GM21515 (cell line): Measurements from ENCODE around the gene PCLAF.
A peak's percentile ranks its signal among the peaks of the same experiment; 100 is the strongest.
"Not testable (repeated sequence)": the region's sequence is repeated elsewhere in the genome, so short reads cannot be mapped to it uniquely, and the experiment has no call there.

Experiments
- ATAC-seq: cut with Tn5 transposase; IDR thresholded peaks from one replicate; pipeline ENCODE4 v1.9.1; 2021; ENCODE audit not compliant: unreplicated experiment

The PCLAF gene, protein sequence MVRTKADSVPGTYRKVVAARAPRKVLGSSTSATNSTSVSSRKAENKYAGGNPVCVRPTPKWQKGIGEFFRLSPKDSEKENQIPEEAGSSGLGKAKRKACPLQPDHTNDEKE

DNA sequence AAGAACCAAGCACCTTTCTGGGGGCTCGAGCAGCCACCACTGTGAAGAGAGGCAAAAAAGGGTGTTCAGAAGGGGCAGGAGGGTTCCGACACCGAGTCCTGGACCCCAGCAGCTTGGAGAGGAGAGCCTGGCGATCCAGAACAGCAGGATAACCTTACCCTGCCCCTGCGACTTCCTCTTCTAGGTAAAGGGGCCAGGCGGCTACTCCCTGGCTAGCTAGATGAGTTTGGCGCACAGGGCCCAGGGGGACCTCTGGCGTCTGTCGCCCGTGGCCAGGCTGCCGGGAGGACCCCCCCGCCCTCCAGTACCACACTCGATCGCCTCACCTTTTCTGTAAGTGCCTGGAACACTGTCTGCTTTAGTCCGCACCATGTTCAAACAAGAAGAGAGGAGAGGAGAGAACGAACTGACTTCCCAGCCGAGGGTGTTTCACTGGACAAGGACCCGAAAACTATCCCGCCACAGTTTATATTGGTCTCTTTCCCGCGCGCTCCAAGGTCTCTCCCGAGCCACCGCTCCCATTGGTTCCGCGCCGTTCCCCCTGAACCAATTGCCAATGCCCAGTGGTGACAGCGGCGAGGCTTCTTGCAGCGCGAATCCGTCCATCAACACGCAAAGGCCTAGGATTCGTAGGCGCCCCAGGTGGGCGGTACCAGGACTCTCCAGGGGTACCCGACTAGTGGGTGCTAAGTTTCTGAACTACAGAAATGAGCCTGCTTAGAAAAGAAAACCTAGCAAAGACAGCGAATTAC is at the start of gene PCLAF:
PCLAF (minus strand) TSS at position 442 of the 752 bp plus-strand sequence; CDS start at position 372, 70 bp downstream.
- ATAC-seq: peak; percentile 93

DNA sequence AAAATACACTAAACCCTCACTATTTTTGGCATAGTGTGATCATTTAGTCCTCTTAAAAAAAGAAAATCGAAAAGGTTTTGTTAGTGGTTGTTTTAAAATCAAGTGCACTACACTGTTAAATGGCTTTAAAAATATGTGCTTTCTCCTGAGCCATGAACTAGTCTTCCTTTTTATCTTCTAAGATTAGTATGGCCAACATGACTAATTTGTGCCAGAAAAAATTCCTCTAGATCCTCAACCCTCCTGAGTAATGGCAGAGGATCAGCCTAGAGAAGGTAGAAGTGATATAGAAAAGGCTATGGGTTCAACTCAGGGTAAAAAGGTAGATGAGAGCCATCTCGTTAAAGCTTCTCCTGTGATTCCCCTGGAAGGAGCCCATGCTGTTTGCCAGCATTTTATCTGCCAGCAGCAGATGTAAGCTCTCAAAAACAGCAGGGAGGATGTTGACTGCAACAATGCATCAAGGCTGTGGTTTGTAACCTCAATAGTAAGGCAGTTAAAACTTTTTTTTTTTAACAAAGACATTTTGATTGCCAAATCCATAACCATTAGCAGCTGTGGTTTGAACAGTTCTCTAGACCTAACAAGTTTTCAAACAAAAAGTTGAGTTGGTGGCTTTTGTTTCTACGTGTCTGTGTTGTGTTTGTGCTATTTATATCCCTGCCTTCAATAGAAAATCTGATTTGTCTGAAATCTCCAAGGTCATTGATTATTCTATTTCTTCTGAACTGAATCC is 48.9 kb upstream of the PCLAF start:
- no peak for ATAC-seq

DNA sequence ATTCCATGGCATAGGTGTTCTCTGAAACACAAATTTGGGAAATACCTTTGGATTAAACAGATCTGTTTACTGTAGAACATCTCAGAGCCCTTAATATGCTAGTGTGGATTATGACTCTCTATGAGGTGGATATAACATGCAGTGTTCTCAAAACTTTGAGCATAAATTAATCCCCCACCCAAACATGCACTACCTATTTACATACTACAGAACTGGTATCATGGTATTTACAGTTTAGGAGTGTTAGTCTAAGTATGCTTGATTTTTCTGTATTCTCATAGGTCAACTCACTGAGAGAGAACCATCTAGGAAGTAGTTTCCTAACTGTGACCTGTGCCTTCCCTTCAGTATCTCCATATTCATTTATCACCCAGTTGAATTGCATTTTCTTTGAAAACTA is 48.2 kb upstream of the PCLAF start:
- ATAC-seq: no peak

DNA sequence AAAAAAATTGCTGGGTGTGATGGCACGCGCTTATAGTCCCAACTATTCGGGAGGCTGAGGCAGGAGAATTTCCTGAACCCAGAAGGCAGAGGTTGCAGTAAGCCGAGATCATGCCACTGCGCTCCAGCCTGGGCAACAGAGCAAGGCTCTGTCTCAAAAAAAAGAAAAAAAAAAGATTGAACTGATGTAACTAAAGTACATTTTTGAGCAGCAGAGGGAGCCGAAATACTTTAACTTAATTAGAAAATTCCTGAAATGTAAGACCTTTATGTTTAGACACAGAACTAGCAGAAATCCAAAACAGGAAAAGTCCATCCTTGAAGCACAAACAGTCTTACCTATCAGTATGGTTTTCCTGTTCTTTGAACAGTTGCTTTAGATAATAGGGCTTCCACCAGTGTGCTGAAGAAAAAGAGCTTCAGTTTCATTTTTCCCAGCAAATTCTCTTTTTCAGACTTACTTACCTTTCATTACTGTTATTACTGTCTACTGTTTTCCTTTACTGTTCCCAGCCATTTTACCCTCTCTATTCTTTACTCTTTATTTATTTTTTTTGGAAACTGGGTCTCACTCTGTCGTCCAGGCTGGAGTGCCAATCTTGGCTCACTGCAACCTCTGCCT is 45.7 kb upstream of the PCLAF start:
- no peak for ATAC-seq

DNA sequence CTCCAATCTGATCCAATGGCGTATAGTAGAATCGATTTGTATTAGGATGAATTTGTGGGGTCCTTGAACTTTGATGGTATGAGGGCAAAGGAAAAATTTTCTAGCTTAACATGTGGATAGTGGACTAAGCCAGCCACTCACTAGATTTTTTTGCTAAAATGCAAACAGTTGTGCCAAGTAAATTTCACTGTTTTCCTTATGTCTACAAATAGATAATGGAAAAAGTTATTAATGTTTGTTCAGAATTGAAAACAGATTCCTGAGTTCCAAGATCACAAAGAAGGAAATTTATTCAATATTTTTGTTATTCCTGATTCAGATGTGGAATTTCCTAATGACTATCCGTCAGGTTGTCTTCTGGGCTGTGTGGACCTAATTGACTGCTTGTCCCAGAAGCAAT is 44.0 kb upstream of the PCLAF start:
- no peak for ATAC-seq

DNA sequence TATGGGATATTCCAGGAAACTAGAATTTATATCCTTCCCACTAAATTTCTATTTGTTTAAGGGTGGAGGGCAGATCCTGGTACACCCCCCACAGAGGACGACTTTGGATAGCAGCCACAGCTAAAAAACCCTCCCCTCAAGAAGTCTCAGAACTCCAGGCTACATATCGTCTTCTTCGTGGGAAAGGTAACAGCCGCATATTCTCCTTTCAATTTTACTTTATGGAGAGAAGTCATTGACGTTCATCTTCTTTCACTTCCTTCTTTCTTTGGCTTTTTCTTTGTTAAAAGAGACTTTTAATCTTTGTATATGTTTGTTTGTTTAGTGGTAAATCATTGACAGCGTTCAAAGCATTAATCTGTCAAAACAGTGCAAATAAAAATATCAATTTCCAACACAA is 42.7 kb upstream of the PCLAF start:
- ATAC-seq: no peak

DNA sequence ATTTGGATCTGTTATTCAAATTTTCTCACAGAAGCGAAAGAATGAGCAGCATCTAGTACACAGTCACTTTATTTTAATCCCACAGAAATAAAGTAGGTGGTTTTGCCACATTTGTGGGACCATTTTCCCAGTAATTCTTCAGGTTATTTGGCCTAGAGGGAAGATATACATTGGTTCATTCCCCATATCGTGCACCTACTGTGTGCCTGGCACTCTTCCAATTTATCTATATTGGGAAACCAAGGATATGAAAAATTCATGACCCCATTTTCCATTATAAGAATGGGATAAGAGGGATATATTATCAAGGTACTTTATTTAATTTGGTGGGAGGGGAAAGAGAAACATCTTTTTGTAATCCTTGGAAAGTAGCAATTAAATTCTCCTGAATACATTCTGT is 41.5 kb upstream of the PCLAF start:
- no peak for ATAC-seq

DNA sequence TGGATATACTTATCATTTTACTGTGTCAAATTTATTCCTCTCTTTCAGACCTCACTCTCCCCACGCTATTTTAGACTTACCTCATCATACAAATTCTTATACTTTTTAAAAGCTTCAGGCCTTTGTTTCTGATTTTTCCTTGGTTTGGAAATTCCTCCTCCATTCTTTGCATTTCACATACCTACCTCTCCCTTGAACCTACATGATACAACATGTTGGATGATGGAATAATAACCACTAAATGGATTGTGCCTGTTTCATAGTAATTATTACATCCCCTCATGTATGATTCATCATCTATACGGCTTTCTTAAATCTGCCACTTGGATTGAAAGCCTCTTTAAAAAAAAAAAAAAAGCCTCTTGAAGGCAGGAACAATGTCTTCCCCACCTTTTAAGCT is 31.0 kb upstream of the PCLAF start:
- ATAC-seq: no peak

DNA sequence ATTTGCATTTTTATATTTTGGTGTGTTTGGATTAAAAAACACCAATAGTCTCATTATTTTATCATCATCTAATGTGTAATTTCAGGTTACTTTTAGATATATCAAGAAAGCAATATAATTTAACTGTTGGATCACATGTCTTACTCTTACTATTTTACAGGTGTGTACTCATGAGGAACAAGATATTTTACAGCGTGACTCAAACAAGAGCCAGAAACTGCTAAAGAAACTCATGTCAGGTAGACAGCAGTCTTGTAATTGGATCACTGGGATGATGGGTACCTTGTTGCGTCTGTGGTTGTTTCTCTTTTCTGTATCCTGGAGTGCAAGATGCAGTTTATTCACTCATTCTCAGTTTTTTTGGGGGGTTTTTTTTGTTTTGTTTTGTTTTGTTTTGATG is 19.3 kb upstream of the PCLAF start:
- no peak for ATAC-seq

DNA sequence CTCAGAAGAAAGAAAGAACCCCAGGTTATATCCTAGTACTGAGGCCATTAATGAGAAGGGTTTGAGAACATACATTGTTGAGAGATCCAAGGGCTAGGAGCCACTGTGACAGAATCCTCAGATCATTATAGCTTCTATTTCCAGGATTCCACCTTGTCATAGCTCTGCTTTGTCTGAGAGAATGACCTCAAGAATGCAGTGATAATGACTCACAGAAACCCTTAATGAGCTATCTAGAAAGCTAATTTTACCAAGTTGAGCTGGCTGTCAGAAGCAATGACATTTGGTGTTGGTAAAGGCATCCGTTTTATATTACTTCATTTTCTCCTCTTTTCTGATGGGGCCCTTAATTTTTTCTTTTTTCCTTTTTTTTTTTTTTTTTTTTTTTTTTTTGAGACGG is 17.3 kb upstream of the PCLAF start:
- no peak for ATAC-seq

DNA sequence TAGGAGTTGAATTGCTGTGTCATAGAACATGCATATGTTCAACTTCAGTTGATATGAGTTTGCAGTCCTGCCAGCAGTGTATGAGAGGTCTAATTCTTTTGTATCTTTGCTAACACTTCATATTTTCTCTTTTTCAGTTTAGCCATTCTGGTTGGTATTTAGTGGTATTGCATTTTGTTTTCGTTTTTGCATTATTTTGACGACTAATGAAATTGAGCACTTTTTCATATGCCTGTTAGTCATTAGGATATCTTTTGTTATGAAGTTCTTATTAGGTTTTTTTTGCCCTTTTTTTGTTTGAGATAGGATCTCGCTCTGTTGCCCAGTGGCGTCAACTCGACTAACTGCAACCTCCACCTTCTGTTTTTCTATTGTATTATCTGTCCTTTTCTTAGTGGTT is 15.5 kb upstream of the PCLAF start:
- ATAC-seq: no peak

DNA sequence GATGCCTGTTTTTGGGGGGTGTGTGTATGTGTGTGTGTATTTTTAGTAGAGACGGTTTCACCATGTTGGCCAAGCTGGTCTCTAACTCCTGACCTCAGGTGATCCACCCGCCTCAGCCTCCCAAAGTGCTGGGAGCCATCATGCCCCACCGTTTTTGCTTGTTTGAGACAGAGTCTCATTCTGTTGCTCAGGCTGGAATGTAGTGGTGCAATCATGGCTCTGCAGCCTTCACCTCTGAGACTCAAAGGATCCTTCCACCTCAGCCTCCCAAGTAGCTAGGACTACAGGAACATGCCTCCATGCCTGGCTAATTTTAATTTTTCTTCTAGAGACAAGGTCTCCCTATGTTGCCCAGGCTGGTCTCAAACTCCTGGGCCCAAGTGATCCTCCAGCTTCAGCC is 11.2 kb upstream of the PCLAF start:
- not testable (repeated sequence) for ATAC-seq

DNA sequence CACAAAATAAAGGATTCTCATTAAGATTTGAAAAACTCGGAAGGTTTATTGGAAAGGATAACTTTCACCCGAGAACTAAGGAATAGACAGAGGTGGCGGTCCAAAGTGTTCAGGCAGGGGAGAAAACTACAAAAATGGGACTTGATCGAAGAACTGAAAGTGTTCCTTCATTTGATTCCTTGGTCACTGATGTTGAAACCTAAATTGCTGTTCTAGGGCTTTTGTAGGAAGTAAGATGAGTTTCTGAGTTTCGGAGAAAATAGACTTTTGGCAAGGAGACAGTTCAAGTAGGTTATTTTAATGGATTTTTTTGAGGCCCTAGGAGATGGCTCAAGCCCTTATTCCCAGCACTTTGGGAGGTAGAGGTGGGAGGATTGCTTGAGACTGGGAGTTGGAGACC is 7.8 kb upstream of the PCLAF start:
- ATAC-seq: no peak

DNA sequence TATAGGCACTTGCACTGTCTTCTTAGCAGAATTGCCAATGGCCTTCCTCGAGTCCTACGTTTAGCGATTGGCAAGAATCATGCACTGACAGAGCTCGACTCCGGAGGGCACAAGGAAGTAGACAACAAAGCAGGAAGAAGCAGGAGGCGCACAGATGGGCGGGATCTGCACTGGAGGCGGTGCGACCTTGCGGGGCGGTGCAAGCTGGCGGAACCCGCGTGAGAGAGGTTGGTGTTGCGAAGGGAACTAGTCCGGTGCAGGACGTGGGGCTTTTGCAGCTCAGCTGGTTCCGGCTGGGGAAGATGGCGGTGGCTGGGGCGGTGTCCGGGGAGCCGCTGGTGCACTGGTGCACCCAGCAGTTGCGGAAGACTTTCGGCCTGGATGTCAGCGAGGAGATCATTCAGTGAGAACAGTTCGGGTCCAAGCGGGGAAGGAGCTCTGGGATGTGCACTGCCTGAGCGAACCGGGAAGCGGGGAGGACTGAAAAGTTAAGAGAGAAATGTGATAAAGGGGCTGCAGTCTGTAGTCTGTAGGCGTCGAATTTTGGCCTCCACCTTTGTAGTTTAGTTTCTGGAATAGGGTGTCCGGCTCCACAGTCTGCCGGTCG is 6.4 kb upstream of the PCLAF start, which contains the start of gene TRIP4:
TRIP4 (plus strand) TSS at position 275 of the 607 bp plus-strand sequence; CDS start at position 303, 28 bp downstream.
- peak; percentile 94 for ATAC-seq

DNA sequence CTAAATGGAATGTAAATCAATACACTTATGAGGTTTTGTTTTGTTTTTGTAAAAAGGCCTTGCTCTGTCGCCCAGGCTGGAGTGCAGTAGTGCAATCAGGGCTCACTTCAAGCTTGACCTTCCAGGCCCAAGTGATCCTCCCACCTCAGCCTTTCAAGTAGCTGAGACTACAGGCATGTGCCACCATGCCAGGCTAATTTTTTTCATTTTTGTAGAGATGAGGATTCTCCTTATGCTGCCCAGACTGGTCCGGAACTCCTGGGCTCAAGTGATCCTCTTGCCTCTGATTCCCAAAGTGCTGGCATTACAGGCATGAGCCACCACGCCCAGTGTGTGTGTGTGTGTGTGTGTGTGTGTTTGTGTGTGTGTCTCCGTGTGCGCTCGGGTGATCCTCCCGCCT is 5.0 kb upstream of the PCLAF start:
- ATAC-seq: no peak

DNA sequence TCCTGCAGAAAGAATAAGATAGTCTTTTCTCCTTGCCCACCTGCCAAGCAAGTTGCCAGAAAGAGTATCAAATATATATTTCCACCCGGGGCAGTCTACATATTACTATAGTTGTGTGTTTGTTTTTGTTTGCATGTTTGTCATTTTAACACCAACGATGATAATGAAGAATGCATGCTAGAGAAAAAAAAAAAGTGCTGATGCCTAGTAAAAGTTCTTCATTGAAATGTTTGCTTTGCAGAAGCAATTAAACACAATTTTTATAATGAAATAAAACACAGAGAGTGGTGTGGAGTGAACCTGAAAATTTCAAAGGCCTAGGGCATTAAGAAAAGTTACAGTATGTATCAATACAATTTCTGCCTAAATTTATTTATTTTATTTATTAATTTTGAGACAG is 2.5 kb upstream of the PCLAF start:
- no peak for ATAC-seq

DNA sequence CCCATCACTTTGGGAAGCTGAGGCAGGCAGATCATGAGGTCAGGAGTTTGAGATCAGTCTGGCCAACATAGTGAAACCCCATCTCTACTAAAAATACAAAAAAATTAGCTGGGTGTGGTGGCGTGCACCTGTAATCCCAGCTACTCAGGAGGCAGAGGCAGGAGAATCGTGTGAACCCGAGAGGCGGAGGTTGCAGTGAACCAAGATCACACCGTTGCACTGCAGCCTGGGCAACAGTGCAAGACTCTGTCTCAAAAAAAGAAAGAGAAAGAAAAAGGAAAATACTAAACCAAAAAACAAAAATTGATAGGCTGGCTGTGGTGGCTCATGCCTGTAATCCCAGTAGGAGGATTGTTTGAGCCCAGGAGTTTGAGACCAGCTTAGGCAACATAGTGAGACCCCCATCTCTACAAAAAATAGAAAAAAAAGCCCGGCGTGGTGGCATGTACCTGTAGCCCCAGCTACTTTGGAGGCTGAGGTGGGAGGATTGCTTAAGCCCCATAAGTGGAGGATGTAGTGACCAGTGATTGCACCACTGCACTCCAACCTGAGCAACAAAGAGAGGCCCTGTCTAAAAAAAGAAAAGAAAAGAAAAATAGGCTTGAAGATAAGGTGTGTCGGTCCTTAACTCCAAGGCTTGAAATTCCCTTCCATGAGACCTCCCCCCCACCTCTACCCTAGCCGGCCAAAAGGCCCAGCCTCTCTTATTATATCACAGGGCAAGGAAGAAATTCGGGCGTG is 941 bp downstream of the PCLAF start:
- not testable (repeated sequence) for ATAC-seq

DNA sequence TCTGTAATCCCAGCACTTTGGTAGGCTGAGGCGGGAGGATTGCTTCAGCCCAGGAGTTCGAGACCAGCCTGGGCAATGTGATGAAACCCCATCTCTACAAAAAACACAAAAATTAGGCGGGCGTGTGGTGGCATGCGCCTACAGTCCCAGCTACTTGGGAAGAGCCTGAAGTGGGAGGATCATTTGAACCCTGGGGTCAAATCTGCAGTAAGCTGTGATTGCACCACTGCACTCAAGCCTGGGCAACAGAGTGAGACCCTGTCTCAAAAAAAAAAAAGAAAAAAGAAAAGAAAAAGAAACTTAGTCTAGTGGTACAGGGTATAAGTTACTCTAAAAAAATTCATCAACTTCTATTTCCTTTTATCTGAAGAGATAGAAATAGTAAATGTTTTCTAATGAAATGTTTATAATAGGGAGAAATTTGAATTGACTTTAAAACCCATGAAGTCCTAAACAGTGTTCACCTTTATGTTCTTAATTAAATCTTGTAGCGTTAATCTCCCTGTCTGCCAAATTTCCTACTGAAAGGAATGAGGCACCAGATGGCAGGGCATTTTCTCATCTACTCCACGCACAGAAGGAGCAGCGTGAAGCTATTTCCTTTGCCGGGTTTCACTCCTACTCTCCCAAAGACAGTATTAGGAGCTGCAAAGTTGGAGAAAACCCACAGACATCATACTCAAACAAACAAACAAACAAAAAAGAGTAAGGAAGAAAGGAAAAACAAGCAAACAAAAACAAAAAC is 1.9 kb downstream of the PCLAF start:
- ATAC-seq: no peak

DNA sequence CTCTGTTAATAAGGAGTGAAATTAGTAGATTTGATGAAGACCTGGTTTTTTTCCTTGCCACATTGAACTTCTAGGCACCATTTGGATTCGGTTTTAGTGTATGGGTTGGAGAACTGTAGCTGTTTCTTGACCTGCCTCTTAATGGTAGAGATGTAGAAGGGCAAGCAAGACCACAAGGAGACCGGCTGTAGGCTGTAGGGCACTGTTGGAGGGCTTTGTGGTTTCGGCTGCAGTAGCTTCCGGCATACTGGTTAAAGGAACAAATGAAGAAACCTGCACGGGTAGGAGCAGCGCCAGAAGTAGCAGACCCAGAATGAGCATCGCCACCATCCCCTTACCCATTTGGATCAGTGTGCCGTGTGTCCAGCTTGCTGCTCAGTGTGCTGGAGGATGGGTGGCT is 7.9 kb downstream of the PCLAF start:
- ATAC-seq: no peak

DNA sequence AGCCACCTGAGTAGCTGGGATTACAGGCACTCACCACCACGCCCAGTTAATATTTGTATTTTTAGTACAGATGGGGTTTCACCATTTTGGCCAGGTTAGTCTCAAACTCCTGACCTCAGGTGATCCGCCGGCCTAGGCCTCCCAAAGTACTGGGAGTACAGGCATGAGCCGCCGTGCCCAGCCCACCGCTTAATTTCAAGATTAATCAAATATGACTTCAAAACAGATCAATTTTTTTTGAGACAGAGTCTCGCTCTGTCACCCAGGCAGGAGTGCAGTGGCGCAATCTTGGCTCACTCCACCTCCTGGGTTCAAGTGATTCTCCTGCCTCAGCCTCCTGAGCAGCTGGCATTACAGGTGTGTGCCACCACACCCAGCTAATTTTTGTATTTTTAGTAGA is 9.9 kb downstream of the PCLAF start:
- ATAC-seq: not testable (repeated sequence)
